ENCODE data around the gene CNN2.

DNA sequence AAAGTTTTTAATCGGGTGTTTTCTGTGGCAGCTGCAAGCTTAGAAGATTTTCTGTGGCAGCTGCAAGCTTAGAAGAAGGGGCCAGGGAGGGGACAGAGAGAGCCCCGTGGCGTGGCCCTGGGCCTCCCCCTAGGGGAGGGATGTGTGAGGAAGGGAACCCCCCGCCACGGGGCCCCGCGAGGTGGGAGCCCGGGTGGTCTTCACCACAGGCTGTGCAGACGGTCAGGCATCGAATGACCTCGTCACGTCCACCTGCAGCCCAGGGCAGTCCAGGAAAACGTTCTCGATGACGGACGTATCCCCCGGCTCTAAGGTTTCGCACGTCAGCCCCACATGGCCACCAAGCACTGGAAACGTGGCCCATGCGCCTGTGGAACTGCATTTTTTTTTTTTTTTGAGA is 60.2 kb downstream of the CNN2 start:
- TF ChIP-seq, protein P1, sequence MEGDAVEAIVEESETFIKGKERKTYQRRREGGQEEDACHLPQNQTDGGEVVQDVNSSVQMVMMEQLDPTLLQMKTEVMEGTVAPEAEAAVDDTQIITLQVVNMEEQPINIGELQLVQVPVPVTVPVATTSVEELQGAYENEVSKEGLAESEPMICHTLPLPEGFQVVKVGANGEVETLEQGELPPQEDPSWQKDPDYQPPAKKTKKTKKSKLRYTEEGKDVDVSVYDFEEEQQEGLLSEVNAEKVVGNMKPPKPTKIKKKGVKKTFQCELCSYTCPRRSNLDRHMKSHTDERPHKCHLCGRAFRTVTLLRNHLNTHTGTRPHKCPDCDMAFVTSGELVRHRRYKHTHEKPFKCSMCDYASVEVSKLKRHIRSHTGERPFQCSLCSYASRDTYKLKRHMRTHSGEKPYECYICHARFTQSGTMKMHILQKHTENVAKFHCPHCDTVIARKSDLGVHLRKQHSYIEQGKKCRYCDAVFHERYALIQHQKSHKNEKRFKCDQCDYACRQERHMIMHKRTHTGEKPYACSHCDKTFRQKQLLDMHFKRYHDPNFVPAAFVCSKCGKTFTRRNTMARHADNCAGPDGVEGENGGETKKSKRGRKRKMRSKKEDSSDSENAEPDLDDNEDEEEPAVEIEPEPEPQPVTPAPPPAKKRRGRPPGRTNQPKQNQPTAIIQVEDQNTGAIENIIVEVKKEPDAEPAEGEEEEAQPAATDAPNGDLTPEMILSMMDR (conservative IDR thresholded peaks at IDR 0.05): no peak
- no peak for TF ChIP-seq ZFX (IDR thresholded peaks at IDR 0.05)
